ENCODE data around the gene ZNF627. TPM values are rescaled to one million over a fixed set of nuclear protein-coding genes. Genes with fewer than 3 reads are reported as not detected.

The ZNF627 gene
- total RNA-seq, 2 experiments from 2014 or later, result 4.3 to 5.0 TPM

Other genes with a start within 250 kb of the ZNF627 start
- 1 to 10 TPM; 2.6 to 2.8 TPM for gene PLPPR2, start 242.1 kb upstream of the ZNF627 start, total RNA-seq
- gene SWSAP1, start 222.8 kb upstream of the ZNF627 start, total RNA-seq, result 1 to 10 TPM; 1.1 to 2.1 TPM
- gene EPOR, start 213.2 kb upstream of the ZNF627 start, total RNA-seq, result 1 to 10 TPM; 3.9 to 4.3 TPM
- not detected for gene RGL3, start 178.2 kb upstream of the ZNF627 start, total RNA-seq
- gene ODAD3, start 162.4 kb upstream of the ZNF627 start, total RNA-seq, result under 1 TPM; 0.15 to 0.19 TPM
- 100 to 1,000 TPM; 234 to 237 TPM for gene PRKCSH, start 161.8 kb upstream of the ZNF627 start, total RNA-seq
- gene ELAVL3, start 116.4 kb upstream of the ZNF627 start, total RNA-seq, result not detected
- 1 to 10 TPM; 6.8 to 7.3 TPM for gene ZNF653, start 91.6 kb upstream of the ZNF627 start, total RNA-seq
- gene ECSIT, start 68.3 kb upstream of the ZNF627 start, total RNA-seq, result 10 to 100 TPM; 42.6 to 46.0 TPM
- not detected for gene CNN1, start 58.6 kb upstream of the ZNF627 start, total RNA-seq
- 10 to 100 TPM; 33.0 to 33.4 TPM for gene ELOF1, start 38.3 kb upstream of the ZNF627 start, total RNA-seq
- 1 to 10 TPM; 8.3 to 8.8 TPM for gene ACP5, start 19.8 kb upstream of the ZNF627 start, total RNA-seq
- 1 to 10 TPM; 4.1 to 4.2 TPM for gene ZNF823, start 141.5 kb downstream of the ZNF627 start, total RNA-seq
- 1 to 10 TPM; 4.0 TPM for gene ZNF441, start 169.5 kb downstream of the ZNF627 start, total RNA-seq
- 1 to 10 TPM in 1 of 2 experiments, under 1 TPM in 1; 0.35 to 1.2 TPM for gene ZNF491, start 201.0 kb downstream of the ZNF627 start, total RNA-seq
- gene ZNF440, start 216.8 kb downstream of the ZNF627 start, total RNA-seq, result 1 to 10 TPM; 3.6 to 4.8 TPM